HL-60 (cell line): ENCODE measurements around the gene INVS.

ENCODE experiments used
- DNase-seq, 2 experiments: peaks; one replicate each; pipeline ENCODE4 v3.0.0-alpha.2; 2010 to 2020; ENCODE audit warnings: low read depth in 1 of 2, low spot score in 1 of 2
- H3K27ac ChIP-seq: fragments of 250-450 bp; sonication (Bioruptor Pico); replicated peaks from 2 replicates; pipeline ENCODE4 v1.5.1; 2020; ENCODE audit warnings: mild to moderate bottlenecking, moderate library complexity
- H3K27me3 ChIP-seq: fragments of 250-450 bp; sonication (Bioruptor Pico); 2 replicates; pipeline ENCODE4 v1.5.1; 2021; ENCODE audit warnings: mild to moderate bottlenecking, moderate library complexity; ENCODE audit not compliant: insufficient read depth, poor library complexity, severe bottlenecking
- H3K4me3 ChIP-seq: replicated peaks from 2 replicates; pipeline ENCODE4 v1.5.1; 2011; ENCODE audit warnings: mild to moderate bottlenecking, control low read depth, low read length; ENCODE audit not compliant: insufficient read depth
- CTCF ChIP-seq: IDR thresholded peaks from one replicate; pipeline ENCODE4 v1.5.1; 2011; ENCODE audit warnings: low read length, control low read depth, inconsistent platforms; ENCODE audit not compliant: insufficient read depth
- GABPA ChIP-seq: IDR thresholded peaks from 2 replicates; pipeline ENCODE4 v1.6.1; 2012; ENCODE audit warnings: low read depth
- POLR2AphosphoS5 ChIP-seq: IDR thresholded peaks from 2 replicates; pipeline ENCODE4 v1.6.1; 2012; ENCODE audit warnings: low read depth
- REST ChIP-seq: IDR thresholded peaks from 2 replicates; pipeline ENCODE4 v1.6.1; 2012; ENCODE audit warnings: low read depth; ENCODE audit not compliant: insufficient replicate concordance
- SPI1 ChIP-seq: IDR thresholded peaks from 2 replicates; pipeline ENCODE4 v1.6.1; 2012; ENCODE audit warnings: low read depth, mild to moderate bottlenecking, borderline replicate concordance

Gene INVS

GRCh38 chr9:100282388-100282719 is 183.3 kb downstream of the INVS start:
- DNase-seq: no peak
- no peak overlapping the region for H3K27ac ChIP-seq
- no peaks in the 10 kb centered on the region for H3K27me3 ChIP-seq
- no peak for TF ChIP-seq SPI1
- no peak for TF ChIP-seq POLR2AphosphoS5
- TF ChIP-seq REST: no peak
- TF ChIP-seq CTCF: no peak
- TF ChIP-seq GABPA: no peak
- H3K4me3 ChIP-seq: no peak overlapping the region

GRCh38 chr9:100284247-100284646 is 185.2 kb downstream of the INVS start:
- Histone ChIP-seq H3K4me3 (no peak overlapping the region), H3K27ac (no peak overlapping the region)
- TF ChIP-seq GABPA: no peak
- no peak for TF ChIP-seq REST
- TF ChIP-seq CTCF: no peak
- TF ChIP-seq POLR2AphosphoS5: no peak
- no peak for TF ChIP-seq SPI1

GRCh38 chr9:100285080-100285479 is 186.0 kb downstream of the INVS start:
- no peak for TF ChIP-seq REST
- TF ChIP-seq GABPA: no peak
- no peak for TF ChIP-seq CTCF
- Histone ChIP-seq H3K27ac (no peak overlapping the region), H3K27me3 (no peaks in the 10 kb centered on the region), H3K4me3 (no peak overlapping the region)
- DNase-seq: no peak

More at GRCh38 chr9:100284247-100284646, 185.2 kb downstream of the INVS start:
- no peaks in the 10 kb centered on the region for H3K27me3 ChIP-seq
- no peak for DNase-seq
